Neuron (in vitro differentiated cells): Measurements from ENCODE around the gene GLCCI1.

Experiments used
- H2AFZ ChIP-seq: one replicate; pipeline ENCODE4 v1.6.1; 2013; ENCODE audit warnings: low read depth, mild to moderate bottlenecking, inconsistent platforms, low read length, moderate library complexity
- H3K27me3 ChIP-seq: one replicate; pipeline ENCODE4 v1.6.1; 2013; ENCODE audit warnings: low read length; ENCODE audit not compliant: insufficient read depth
- H3K36me3 ChIP-seq: one replicate; pipeline ENCODE4 v1.6.1; 2013; ENCODE audit warnings: low read length; ENCODE audit not compliant: insufficient read depth
- H3K4me1 ChIP-seq: one replicate; pipeline ENCODE4 v1.6.1; 2013; ENCODE audit warnings: low read length; ENCODE audit not compliant: insufficient read depth
- H3K4me3 ChIP-seq: 2 replicates; pipeline ENCODE4 v1.5.1; 2013; ENCODE audit warnings: mild to moderate bottlenecking, low read length, moderate library complexity
- H3K9me3 ChIP-seq: one replicate; pipeline ENCODE4 v1.6.1; 2013; ENCODE audit warnings: low read length

GLCCI1 gene

DNA sequence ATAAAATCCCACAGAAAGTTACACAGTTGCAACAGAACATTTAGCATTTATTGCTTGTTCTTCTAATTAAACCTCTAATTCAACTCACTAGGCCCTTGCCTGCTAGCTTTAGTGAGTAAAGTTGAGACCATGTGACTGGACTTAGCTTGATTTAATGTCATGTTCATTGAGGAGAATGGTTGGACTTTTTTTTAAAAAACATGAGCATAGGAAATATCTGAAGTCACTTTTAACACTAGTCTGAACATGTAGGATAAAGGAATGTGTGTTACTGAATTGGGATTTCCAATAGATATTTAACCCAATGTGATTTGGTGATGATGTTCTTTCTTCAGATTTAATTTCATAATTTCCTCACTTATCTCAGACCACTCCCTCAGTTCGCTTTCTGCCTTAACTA lies 24.6 kb upstream of the GLCCI1 start:
- H3K27me3 ChIP-seq = no peaks in the 10 kb centered on the region
- H3K4me3 ChIP-seq = no peak overlapping the region
- no peaks in the 10 kb centered on the region for H3K4me1 ChIP-seq
- H2AFZ ChIP-seq = no peak overlapping the region
- H3K36me3 ChIP-seq = no peaks in the 10 kb centered on the region
- H3K9me3 ChIP-seq = no peaks in the 10 kb centered on the region

GRCh38 chr7:7944619-7945282 lies 23.8 kb upstream of the GLCCI1 start:
- Histone ChIP-seq H3K4me1 (no peaks in the 10 kb centered on the region), H3K27me3 (no peaks in the 10 kb centered on the region), H3K9me3 (no peaks in the 10 kb centered on the region), H3K4me3 (no peak overlapping the region), H2AFZ (no peak overlapping the region), H3K36me3 (no peaks in the 10 kb centered on the region)

DNA sequence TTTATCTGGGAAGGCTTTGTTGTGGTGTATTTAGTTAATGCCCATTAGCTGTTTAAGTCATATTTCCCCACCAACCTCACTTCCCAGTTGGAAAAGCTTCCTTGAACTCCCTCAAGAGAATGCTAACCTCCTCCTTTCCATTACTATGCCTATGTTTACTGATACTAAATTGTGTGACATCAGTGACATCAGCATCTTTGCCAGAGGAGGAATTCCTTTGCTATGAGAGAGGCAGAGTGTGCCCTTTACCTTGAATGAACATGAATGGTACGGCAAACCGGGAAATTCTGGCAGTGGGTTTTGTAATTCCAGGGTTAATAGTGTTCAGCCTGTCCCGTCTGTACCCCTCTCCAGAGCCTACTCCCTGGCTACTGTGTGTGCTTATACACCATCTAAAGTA lies 22.1 kb upstream of the GLCCI1 start:
- H3K4me3 ChIP-seq = no peak overlapping the region
- no peaks in the 10 kb centered on the region for H3K36me3 ChIP-seq
- no peaks in the 10 kb centered on the region for H3K27me3 ChIP-seq
- H2AFZ ChIP-seq = no peak overlapping the region
- H3K4me1 ChIP-seq = no peaks in the 10 kb centered on the region
- H3K9me3 ChIP-seq = no peaks in the 10 kb centered on the region

DNA sequence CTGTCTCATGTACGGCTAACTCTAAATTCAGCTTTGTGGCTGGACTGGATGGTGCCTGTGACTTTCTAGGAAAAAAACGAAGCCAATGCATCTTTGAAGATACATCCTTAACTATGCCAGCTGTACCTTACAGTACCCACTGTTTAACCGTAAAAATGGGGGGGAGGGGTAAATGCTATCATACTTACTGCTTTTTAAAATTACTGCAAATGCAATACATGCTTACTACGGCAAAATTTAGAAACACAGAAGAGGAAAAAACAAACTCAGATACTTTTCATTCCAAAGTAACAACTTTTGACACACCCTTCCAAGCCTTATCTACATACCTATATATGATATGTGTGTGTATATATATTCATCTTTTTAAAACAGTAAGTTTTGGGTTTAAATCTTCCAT lies 20.4 kb upstream of the GLCCI1 start:
- Histone ChIP-seq H3K4me1 (no peaks in the 10 kb centered on the region), H3K27me3 (no peaks in the 10 kb centered on the region), H3K9me3 (no peaks in the 10 kb centered on the region), H3K36me3 (no peaks in the 10 kb centered on the region), H3K4me3 (no peak overlapping the region), H2AFZ (no peak overlapping the region)

- no peaks in the 10 kb centered on the region for H3K4me1 ChIP-seq
- H3K4me3 ChIP-seq = no peak overlapping the region
- H2AFZ ChIP-seq = no peak overlapping the region
- no peaks in the 10 kb centered on the region for H3K27me3 ChIP-seq
- H3K9me3 ChIP-seq = no peaks in the 10 kb centered on the region
- no peaks in the 10 kb centered on the region for H3K36me3 ChIP-seq
Observed at GRCh38 chr7:7953806-7954205, 14.8 kb upstream of the GLCCI1 start.

GRCh38 chr7:7956531-7957128 lies 12.0 kb upstream of the GLCCI1 start:
- Histone ChIP-seq H3K27me3 (no peaks in the 10 kb centered on the region), H2AFZ (no peak overlapping the region), H3K36me3 (no peaks in the 10 kb centered on the region), H3K4me3 (no peak overlapping the region), H3K4me1 (no peaks in the 10 kb centered on the region), H3K9me3 (no peaks in the 10 kb centered on the region)

DNA sequence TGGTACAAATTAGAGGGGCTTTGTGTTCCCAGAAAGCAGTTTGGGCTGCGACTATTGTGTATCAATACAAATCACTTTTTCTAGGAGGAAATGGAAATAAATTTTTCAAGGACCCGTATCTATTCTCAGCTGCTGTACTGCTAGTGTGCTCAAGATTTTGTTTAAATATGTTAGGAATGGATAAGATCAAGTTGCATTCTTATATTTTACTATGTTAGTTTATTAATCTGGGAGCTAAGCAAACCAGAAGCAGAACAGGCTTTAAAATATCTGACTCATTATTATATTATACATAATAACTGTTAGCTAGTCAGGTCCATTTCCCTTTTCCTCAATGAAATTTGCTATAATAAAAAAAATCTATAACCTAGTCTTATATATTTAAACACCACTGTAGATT lies 11.1 kb upstream of the GLCCI1 start:
- no peak overlapping the region for H2AFZ ChIP-seq
- H3K9me3 ChIP-seq = no peaks in the 10 kb centered on the region
- no peak overlapping the region for H3K4me3 ChIP-seq

GRCh38 chr7:7959979-7960670 lies 8.5 kb upstream of the GLCCI1 start:
- H3K27me3 ChIP-seq = no peaks in the 10 kb centered on the region
- H3K4me1 ChIP-seq = no peaks in the 10 kb centered on the region
- H3K36me3 ChIP-seq = no peaks in the 10 kb centered on the region
- H3K4me3 ChIP-seq = no peak overlapping the region
- no peak overlapping the region for H2AFZ ChIP-seq
- H3K9me3 ChIP-seq = no peaks in the 10 kb centered on the region

More for the DNA sequence above, 11.1 kb upstream of the GLCCI1 start:
- no peaks in the 10 kb centered on the region for H3K4me1 ChIP-seq
- no peaks in the 10 kb centered on the region for H3K36me3 ChIP-seq
- no peaks in the 10 kb centered on the region for H3K27me3 ChIP-seq

GRCh38 chr7:7962851-7963250 lies 5.7 kb upstream of the GLCCI1 start:
- Histone ChIP-seq H3K4me1 (peaks cover 3% of the 10 kb centered on the region), H3K9me3 (no peaks in the 10 kb centered on the region), H2AFZ (no peak overlapping the region), H3K36me3 (no peaks in the 10 kb centered on the region), H3K4me3 (no peak overlapping the region), H3K27me3 (no peaks in the 10 kb centered on the region)

GRCh38 chr7:7964250-7964649 lies 4.3 kb upstream of the GLCCI1 start:
- no peak overlapping the region for H2AFZ ChIP-seq
- no peaks in the 10 kb centered on the region for H3K9me3 ChIP-seq
- H3K4me3 ChIP-seq = no peak overlapping the region
- H3K4me1 ChIP-seq = peaks cover 8% of the 10 kb centered on the region
- no peaks in the 10 kb centered on the region for H3K36me3 ChIP-seq
- H3K27me3 ChIP-seq = no peaks in the 10 kb centered on the region

DNA sequence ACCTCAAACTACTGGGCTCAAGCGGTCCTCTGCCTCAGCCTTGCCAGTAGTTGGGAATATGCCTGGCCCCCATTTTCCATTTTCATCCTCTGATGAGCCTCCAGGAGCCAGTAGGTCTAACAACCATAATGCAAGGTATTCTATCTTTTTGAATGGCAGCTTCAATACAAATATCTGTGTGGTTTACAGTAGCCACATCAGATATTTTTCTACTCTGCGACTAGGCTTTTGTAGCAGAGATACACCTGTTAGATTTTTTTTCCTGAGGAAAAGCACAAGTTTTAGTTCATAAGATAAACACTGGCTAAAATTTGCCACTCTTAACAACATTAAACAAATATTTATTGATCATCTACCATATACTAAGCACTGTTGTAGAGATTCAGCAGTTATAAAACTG lies 3.9 kb upstream of the GLCCI1 start:
- Histone ChIP-seq H3K27me3 (no peaks in the 10 kb centered on the region), H3K4me3 (no peak overlapping the region), H3K9me3 (no peaks in the 10 kb centered on the region), H3K36me3 (no peaks in the 10 kb centered on the region), H3K4me1 (peaks cover 8% of the 10 kb centered on the region), H2AFZ (no peak overlapping the region)

DNA sequence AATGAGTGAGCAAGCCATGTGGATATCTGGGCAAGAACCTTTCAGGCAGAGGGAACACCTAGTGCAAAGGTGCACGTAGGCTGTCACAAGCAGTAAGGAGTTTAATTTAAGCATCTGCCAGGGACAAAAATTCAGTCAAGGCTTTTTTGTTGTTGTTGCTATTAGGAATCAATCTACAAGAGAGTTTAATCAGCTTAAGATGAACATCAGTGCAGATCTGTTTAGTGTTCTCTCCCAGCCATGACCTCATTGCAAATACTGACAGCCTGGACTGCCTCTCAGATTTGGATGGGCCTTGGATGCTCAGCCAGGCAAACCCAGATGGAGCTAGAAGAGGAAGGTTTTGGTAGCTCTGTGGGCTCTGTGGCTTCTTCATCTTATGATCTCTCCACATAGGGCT lies 3.3 kb upstream of the GLCCI1 start:
- H3K9me3 ChIP-seq = no peaks in the 10 kb centered on the region

GRCh38 chr7:7966141-7966734 lies 2.4 kb upstream of the GLCCI1 start:
- Histone ChIP-seq H3K4me1 (peaks cover 14% of the 10 kb centered on the region), H3K9me3 (no peaks in the 10 kb centered on the region), H3K27me3 (no peaks in the 10 kb centered on the region), H2AFZ (no peak overlapping the region), H3K4me3 (no peak overlapping the region), H3K36me3 (no peaks in the 10 kb centered on the region)

More for the DNA sequence above, 3.3 kb upstream of the GLCCI1 start:
- Histone ChIP-seq H3K36me3 (no peaks in the 10 kb centered on the region), H3K4me1 (peaks cover 8% of the 10 kb centered on the region), H3K4me3 (no peak overlapping the region), H2AFZ (no peak overlapping the region), H3K27me3 (no peaks in the 10 kb centered on the region)
